NCI-H2081 (cell line): ENCODE results near the gene SEMA5A.

Source experiments
- DNase-seq, 2 experiments: peaks; one replicate each; lab custom pipeline; 2025; lab: John Stamatoyannopoulos, UW

SEMA5A gene

GRCh38 chr5:9278921-9279603 is 266.8 kb downstream of the SEMA5A start:
- DNase-seq, result no peak

- DNase-seq, result no peak
These were observed 276.9 kb downstream of the SEMA5A start for GRCh38 chr5:9269014-9269413.

- no peak for DNase-seq
These were observed 277.6 kb downstream of the SEMA5A start for GRCh38 chr5:9268226-9268625.

DNA sequence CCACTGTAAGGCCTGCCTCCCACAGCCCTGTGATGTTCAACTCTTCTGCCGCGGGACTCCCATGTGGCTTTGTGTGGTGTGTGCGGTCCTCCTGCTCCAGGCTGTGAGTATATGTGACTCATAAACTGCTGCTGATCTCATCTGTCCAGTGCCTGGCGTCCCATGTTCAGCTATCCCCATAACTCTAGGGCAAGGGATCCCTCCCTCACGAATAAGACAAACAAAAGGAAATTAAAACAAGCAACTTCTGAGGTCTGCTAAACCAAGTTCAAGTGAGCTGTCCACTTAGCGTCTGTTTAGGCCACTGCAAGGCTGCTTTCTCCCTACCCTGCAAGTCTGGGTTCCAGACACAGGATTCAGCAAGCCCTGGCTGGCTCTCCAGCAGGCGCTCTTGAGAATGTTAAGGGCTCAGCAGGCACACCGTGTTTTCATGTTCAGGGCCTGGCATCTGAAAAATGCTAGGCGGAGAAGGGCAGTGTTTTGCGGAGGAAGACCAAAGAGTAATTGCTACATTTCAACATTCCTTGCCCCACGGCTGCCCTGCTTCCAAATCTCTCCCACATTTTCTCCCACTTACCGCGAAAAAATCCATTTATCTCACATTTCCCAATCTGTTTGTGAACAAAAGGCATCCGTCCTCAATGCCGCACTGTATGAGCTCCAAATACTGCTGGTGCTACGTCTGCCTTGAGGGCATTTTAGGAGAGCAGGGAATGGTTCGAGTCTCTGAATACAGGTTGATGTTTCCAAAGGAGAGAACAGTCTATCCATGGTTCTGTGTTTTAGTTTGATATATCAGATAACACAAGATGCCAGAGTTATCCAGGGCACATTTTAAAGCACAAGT is 280.2 kb downstream of the SEMA5A start:
- DNase-seq, result no peak

- no peak for DNase-seq
These were observed 281.6 kb downstream of the SEMA5A start for GRCh38 chr5:9264301-9264700.

- DNase-seq, result no peak
These were observed 282.2 kb downstream of the SEMA5A start for GRCh38 chr5:9263656-9264055.

GRCh38 chr5:9251379-9251980 is 294.4 kb downstream of the SEMA5A start:
- DNase-seq, result no peak

DNA sequence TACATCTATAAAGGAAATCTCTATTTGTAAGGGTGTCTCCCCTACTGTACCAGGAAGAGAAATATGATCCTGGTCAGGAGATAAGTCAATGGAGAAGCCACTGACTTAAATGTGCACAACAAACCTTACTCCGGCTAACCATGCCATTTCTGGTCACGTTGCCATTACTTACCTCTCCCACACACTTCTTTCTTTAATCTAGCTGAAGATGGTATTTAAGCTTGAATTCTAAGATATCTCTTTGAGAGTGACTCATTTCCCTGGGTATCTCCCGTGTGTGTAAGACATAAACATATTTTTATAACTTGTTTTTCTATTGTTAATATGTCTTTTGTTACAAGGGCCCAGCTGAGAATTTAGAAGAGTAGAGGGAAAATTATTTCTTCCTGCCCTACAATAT is 296.6 kb downstream of the SEMA5A start:
- DNase-seq, result no peak

DNA sequence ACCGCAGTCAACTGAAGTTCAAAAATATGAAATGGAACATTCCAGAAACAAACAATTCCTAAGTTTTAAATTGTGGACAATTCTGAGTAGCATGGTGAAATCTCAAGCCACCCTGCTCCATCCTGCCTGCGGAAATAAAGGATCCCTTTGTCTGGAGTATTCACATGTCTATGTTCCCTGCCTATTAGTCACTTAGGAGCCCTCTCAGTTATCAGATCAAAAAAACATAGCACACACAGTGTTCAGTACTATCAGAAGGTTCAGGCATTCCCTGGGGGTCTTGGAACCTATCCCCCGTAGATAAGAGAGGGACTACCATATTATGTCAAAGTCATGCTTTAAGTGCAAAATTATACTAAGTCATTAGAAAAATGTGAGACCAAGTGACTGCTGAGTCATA is 300.8 kb downstream of the SEMA5A start:
- no peak for DNase-seq

DNA sequence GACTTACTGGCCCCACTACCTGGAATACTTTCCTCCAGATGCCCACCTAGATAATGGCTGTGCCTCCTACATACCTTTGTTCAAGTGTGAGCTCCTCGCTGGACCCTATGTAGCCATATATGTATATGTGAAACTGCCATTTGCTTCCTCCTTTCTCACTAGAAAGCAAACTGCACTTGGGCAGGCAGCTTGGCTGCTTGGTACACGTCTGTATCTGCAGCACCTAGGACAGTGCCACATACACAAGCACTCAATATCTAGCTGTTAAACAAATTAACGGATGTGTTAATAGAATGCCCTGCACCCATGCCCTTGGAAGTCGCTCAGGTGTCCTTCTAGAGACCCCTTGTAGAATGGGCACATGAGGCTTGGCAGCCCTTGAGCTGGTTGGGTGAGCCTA is 301.5 kb downstream of the SEMA5A start:
- no peak for DNase-seq

GRCh38 chr5:9241479-9242305 is 304.2 kb downstream of the SEMA5A start:
- no peak for DNase-seq

- no peak for DNase-seq
These were observed 305.4 kb downstream of the SEMA5A start for GRCh38 chr5:9240431-9240830.

DNA sequence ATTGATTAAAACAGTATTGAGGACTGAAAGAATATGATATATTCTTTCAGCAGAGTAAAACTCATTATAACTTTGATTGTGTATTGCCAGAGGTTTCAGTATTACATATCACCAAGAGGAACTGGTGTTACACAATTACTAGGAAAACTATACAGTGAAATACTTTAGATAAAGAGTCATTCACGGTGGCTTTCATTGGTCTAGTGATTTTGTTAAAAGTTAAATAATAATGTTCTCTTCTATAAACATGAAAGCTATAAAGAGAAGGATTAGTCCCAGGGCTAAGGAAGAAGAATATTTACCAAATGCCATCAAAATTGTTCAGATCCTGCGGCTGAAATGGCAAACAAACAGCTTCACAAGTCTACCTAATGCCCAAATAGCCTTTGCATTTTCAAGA is 306.2 kb downstream of the SEMA5A start:
- DNase-seq, result no peak

DNA sequence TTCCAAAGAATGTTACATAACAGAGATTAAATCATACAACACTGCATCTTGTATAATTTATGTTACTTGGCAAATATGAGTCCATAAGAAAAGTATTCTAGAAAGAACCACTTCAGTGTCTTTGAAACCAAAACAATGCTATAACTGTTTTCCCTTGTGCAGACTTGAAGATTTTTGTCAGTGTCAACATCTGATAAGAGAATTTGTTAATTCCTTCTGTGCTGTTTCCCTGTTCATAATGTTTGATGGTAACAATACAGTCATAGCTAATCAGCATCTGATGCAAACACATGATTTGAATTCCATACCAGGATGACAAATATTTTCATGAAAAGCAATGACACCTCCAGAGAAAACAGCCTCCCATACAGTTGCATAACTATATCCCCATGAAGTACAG is 306.8 kb downstream of the SEMA5A start:
- no peak for DNase-seq

DNA sequence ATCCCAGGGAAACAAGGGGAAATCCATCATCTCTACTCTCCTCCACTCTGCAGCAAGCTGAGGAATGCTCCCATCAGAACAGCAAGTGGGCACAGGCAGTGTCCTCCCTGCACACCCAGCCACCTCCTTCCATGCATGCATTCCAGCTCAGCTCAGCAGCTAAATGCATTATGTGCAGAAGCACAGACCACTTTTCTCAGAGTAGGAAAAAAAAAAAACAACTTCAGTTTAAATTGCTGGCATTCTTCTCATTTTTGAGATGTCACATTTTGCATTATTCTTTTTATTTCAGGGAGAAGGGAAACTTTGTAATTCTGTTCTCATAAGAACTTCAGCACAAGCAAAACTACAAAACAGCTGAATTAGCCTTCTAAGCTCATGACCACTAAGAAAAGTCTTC is 312.2 kb downstream of the SEMA5A start:
- no peak for DNase-seq

DNA sequence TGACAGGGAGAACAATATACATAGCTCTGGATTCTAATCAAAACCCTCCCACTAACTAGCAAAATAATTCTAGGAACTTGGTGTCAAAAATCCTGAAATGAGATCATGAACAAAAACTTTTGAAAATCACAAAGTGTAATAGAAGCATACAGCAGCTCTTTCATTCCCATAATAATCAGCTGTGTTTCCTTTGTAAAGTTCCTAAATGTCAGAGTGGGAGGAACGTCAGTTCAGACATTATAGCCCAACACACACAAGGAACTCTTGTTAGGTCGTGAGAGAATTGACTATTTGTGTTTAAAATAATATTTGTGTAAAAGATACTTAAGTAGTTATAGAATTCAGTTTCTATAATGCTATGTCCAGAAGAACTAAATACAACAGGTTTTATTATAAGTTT is 312.8 kb downstream of the SEMA5A start:
- no peak for DNase-seq

GRCh38 chr5:9231842-9232241 is 314.0 kb downstream of the SEMA5A start:
- DNase-seq, result no peak

- DNase-seq, result no peak
These were observed 315.5 kb downstream of the SEMA5A start for GRCh38 chr5:9230355-9230754.

DNA sequence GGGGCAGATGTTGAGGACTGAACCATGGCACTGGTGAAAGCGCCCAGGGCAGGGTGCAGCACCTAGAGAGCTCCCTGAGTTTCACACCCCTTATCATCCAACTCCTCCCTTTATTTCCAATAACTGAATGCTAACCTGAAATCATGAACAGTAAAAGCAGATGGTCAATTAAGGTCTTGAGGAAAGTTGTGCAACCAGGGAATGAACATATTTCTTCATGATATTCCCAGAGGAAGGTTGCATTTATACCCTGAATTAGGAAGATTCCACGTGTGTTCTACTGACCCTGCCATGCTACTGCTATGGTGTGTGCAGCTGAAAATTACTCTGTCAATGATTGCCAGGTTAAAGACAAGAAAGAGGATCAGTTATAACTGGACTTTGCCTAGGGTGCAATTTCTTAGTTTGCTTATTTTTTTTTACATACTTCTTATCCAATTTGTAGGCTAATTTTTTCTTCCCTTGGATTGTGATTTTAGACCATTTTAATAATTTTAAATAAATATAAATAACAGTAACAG is 319.8 kb downstream of the SEMA5A start:
- DNase-seq, result no peak

DNA sequence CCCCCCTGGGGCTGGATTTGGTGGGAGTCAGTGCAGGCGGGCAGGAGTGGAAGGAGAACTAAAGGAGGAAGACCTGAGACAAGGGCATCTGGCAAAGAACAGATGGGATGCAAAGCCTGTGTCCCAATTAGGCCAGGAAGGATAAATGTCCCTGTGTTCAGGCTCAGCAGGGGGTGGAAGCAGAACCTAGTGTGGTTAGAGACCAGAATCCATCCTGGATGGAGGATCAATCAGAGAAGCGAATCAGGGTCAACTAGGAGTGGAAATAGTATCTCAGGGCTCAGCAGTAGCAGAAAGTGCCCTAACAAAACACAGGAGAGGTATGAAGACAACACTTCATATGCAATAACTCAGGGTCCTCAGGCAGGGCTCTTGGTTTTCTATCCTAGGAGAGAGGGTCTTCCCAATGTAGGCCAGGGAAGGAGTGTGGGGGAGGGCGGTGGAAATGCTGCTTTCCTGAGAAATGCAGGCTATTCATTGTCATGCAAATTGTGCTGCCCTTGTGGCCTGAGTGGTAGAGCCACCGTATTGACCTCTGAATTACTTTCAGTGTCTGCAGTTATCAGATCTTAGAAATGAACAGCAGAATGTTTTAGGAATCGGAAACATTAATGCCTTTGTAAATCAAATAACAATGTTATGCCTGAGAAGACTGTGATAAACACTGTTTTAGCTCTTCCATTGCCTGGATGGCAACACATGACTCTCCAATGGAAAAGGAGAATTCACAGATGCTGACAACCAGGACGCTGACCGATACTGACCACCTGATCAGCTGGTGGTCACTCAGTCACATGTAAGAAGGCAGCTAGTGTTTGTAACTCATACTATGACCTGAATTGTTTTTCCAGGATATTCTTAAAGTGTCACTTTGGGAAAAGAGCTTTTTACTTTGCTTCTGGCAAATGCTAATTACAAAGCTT is 323.6 kb downstream of the SEMA5A start:
- DNase-seq, result no peak

DNA sequence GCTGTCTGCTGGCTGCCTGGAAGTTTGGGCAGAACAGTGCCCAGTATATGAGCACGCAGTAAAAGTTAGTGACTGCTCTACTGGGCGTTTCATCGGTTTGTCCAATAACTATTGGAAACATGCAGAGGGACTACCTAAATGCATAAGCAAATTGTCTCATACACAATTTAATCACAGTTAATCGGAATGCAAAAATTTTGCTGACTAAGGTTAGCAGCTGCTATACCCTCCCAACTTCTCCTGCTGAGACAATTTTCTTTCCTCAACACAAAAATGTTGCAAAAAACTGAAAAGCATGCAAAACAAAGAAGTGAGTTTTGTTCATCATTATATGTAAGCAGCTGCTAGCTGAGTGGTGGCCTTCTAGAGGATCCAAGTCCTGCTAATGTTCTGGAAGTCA is 327.5 kb downstream of the SEMA5A start:
- no peak for DNase-seq
